COLO829 (cell line): ENCODE results near the gene RIF1.

Source experiments
- DNase-seq: peaks from one replicate; pipeline ENCODE4 v3.0.0; 2012; ENCODE audit warnings: low spot score

RIF1 gene

DNA sequence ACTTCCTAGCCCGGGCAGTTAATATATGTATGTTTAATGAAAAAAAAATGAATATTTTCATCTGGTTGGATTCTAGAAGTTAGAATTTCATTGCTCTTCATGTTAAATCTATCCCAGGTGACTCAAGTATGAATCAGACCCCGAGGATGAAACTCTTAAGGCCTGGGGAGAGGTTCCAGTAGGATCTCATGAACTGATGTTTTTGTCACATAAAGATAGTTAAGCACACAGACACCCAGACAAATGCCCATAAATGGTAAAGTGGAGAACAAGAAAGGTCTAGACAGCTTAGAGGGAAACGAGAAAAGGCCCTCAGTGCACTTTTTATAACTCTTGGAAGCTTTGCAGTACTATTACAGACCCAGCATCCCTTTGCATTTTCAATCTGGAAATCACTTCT lies 114.1 kb downstream of the RIF1 start:
- DNase-seq = no peak

GRCh38 chr2:151525821-151526373 lies 116.2 kb downstream of the RIF1 start:
- no peak for DNase-seq

DNA sequence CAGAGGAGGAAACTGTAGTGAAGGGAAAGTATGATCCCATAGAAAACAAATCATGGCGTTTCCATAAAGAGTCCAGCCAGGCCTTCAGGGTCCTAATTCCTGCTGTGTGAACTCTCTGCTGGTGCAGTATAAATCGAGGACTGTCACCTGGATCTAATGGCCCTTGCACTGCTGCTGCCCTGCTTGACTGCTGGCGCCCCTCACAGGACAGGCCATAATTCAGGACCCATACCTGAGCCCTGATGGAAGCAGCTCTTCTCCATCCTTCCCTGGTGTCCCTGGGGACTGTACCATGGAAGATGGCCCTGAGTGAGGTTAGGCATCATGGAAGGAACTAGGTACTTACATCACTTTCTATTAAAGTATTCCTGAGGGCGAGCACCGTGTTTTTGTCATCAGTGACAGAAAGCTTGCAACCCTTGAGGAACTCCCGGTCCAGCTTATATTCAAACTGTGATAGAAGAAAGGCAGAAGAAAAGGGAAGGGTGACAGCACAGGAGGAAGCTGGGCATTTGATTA lies 116.9 kb downstream of the RIF1 start:
- DNase-seq = no peak
